Omental fat pad (tissue), 4 donors: ENCODE results near the gene GCLM. TPM values are rescaled to one million over a fixed set of nuclear protein-coding genes. Genes with fewer than 3 reads are reported as not detected.

Experiments
- ATAC-seq: fragments of 150-250 bp; one replicate; pipeline ENCODE4 v1.9.1; 2016; ENCODE audit warnings: mild to moderate bottlenecking, moderate library complexity; ENCODE audit not compliant: low FRiP score
- DNase-seq: peaks from one replicate; pipeline ENCODE4 v3.0.0-alpha.2; 2019; ENCODE audit warnings: low spot score
- total RNA-seq, 4 donors: library from RNA; depleted of rRNA; stranded (reverse); fragments of >200 nt; gene quantifications; one replicate each; pipeline ENCODE4 v1.1.0, GENCODE V29; 2016
- TF ChIP-seq, protein P1 (sequence below), 3 donors: fragments of 450-650 bp; IDR thresholded peaks; one replicate each; pipeline ENCODE4 v1.5.1; 2016 to 2017; ENCODE audit warnings: antibody characterized with exemption in 3 of 3, mild to moderate bottlenecking in 3 of 3, moderate library complexity in 2 of 3

GCLM gene
- total RNA-seq, 4 donors from 2014 or later: 16.7 to 43.2 (median 27.7) TPM

DNA sequence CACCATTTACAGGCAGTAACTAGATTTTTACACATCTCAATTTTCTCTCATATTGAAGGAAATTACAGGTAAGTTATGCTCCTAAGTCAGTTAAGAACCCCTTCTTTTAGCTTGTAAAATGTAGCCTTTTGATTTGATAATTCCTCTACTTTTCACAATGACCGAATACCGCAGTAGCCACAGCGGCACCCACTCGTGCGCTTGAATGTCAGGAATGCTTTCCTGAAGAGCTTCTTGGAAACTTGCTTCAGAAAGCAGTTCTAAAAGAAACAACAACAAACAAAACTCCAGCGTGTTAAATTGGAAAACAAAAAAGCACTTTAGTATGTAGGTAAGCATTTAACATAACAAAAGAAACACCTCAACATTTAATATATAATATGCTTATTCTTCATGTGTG, 20.3 kb downstream of the GCLM start:
- TF ChIP-seq, protein P1, sequence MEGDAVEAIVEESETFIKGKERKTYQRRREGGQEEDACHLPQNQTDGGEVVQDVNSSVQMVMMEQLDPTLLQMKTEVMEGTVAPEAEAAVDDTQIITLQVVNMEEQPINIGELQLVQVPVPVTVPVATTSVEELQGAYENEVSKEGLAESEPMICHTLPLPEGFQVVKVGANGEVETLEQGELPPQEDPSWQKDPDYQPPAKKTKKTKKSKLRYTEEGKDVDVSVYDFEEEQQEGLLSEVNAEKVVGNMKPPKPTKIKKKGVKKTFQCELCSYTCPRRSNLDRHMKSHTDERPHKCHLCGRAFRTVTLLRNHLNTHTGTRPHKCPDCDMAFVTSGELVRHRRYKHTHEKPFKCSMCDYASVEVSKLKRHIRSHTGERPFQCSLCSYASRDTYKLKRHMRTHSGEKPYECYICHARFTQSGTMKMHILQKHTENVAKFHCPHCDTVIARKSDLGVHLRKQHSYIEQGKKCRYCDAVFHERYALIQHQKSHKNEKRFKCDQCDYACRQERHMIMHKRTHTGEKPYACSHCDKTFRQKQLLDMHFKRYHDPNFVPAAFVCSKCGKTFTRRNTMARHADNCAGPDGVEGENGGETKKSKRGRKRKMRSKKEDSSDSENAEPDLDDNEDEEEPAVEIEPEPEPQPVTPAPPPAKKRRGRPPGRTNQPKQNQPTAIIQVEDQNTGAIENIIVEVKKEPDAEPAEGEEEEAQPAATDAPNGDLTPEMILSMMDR (IDR thresholded peaks at IDR 0.05): no peak
- no peak for DNase-seq
- ATAC-seq: no peak

DNA sequence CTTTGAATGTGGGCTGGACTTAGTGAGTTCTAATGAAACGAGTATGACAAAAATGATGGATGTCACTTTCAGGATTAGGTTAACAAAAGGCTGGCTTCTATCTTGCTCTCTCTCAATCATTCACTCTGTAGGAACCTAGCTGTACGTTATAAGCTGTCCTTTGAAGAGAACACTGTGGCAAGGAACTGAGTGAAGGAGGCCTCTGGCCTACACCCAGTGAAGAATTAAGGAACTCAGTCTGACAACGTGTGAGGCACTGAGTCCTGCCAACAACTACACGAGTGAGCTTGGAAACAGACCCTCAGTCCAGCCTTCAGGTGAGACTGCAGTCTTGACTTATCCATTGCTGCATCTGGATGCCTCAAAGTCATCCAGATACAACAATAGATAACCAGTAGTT, 27.0 kb downstream of the GCLM start:
- TF ChIP-seq, protein P1 (IDR thresholded peaks at IDR 0.05): no peak
- no peak for DNase-seq
- no peak for ATAC-seq

DNA sequence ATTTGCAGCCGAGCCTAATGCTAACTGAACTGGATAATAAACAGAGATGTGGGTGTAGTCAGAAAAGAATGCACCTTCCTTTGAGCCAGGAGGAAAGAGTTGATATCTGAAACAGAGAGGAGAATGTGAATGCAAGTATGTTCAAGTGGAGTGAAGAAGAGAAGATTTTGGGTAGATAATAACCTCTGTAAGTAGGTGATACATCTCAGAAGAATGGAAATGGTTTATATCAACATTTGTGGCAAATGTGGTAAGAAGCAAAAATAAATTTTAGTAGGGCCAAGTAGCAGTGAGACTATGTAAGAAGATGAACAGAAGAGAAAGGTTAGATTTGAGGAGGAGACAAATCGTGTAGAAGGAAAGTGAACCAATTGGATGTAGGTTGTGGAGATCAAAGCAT, 28.5 kb downstream of the GCLM start:
- TF ChIP-seq, protein P1 (IDR thresholded peaks at IDR 0.05): no peak
- DNase-seq: no peak
- no peak for ATAC-seq

DNA sequence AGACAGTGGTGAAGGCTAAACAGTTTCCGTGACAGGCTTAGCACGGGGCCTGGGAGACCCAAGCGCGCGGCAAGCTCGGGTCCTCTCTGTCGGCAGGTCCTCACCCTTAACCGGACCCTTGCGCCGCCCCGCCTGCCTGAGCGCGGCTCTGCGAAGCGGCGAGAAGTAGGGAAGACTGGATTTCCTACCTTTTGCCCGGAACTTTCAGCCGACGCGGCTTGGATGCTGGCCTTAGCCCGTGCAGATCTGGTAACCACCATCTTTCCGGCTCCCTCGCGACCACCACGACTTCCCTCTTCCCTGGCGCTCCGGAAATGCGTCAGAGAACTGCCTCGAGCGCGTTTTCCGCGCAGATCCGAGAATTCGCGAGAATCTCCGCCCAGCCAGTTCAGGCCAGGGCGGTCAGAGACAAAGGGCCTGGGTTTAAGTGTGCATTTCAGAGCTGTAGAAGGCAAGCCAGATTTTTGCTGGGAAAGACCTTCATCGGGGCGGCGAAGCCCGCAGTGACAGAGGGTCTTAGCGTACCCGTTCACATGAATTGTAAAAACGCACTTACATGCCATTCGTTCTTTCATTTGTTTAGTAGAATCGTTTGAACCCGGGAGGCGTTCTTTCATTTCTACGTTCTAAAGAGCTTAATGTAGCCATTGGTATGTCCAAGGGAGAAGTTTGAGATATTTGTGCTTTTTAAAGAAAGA, 30.2 kb downstream of the GCLM start, which contains the start of gene DNTTIP2:
TSS of gene DNTTIP2 (minus strand) at position 318 of the 698 bp plus-strand sequence. CDS start at position 260, 58 bp downstream.
- TF ChIP-seq, protein P1 (IDR thresholded peaks at IDR 0.05): no peak
- peak; percentile 90 for ATAC-seq
- DNase-seq: peak; percentile 75

DNA sequence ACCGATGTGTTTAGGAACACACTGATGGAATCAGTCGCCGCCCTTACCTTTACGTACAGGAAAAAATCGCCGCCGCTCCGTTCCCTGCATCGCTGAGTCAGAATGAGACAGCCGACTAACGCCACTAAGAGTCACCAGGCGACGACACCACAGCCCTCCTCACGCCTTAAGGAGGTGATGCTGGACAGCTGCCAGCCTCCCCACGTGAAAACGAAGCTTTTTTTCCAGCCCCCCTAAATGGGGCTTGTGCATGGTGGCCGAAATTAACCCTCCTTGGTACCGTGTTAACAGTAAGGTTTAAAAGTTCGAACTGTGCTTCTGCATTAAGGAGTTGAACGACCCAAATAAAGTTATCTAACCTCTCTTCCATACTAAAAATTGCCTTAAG, 30.7 kb downstream of the GCLM start:
- ATAC-seq (peak; percentile 64), DNase-seq (peak; percentile 67)
- TF ChIP-seq, protein P1 (IDR thresholded peaks at IDR 0.05): no peak

DNA sequence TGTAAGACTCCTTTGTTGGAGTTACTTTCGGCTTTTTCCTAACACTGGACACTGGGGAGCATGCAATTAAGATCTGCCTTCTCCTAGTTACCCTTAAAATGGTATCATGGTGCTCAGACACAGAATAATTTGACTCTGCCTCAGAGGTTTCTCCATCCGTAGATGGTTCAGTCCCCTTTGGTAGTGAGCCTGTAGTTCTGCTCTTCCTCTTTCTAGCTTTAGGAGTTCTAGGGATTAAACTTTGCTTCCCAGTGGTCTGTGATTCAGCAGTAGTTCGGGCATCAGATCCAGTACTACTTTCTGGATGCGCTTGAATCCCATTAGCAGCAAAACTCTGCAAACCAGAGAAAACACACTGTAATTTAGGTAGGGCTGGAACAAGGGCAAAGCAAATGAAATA, 31.7 kb downstream of the GCLM start:
- TF ChIP-seq, protein P1 (IDR thresholded peaks at IDR 0.05): no peak
- no peak for ATAC-seq
- no peak for DNase-seq

DNA sequence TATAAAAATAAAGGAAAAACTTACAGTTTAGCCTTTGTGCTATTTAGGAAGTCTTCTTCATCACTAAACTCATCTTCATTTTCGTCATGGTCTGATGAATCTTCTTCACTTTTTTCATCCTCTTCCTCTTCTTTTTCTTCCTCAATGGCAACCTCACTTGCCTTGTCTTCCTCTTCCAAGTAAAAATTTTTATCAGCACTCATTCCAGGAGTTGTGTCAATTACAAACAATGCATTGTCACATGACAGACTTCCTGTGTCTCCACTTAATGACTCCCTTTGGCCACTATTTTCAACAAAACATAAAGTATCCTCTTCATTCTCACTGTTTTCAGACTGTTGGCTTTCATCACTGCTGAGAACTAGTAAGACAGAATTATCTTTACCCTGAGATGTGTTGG, 33.0 kb downstream of the GCLM start:
- DNase-seq (no peak), ATAC-seq (no peak)
- TF ChIP-seq, protein P1 (IDR thresholded peaks at IDR 0.05): no peak
